Neuronal stem cell (in vitro differentiated cells): ENCODE measurements around the gene SP6.

Experiments
- DNase-seq: peaks from one replicate; pipeline ENCODE4 v3.0.0-alpha.2; 2013; ENCODE audit warnings: low spot score
- H2AFZ ChIP-seq: one replicate; pipeline ENCODE4 v1.6.1; 2013; ENCODE audit warnings: mild to moderate bottlenecking, low read length, inconsistent platforms
- H2AK5ac ChIP-seq: 2 replicates; pipeline ENCODE4 v1.6.1; 2013; ENCODE audit warnings: low read depth, mild to moderate bottlenecking, inconsistent platforms, low read length, moderate library complexity, mixed read lengths
- H2BK120ac ChIP-seq: 2 replicates; pipeline ENCODE4 v1.6.1; 2013; ENCODE audit warnings: low read depth, mild to moderate bottlenecking, inconsistent platforms, low read length, moderate library complexity, mixed read lengths
- H2BK12ac ChIP-seq: one replicate; pipeline ENCODE4 v1.6.1; 2013; ENCODE audit warnings: low read length, inconsistent platforms
- H2BK15ac ChIP-seq: 2 replicates; pipeline ENCODE4 v1.6.1; 2013; ENCODE audit warnings: mild to moderate bottlenecking, low read length, inconsistent platforms, mixed read lengths
- H2BK5ac ChIP-seq: one replicate; pipeline ENCODE4 v1.6.1; 2013; ENCODE audit warnings: inconsistent platforms, mild to moderate bottlenecking, low read length, moderate library complexity
- H3K14ac ChIP-seq: one replicate; pipeline ENCODE4 v1.6.1; 2013; ENCODE audit warnings: low read length, inconsistent platforms
- H3K18ac ChIP-seq: 2 replicates; pipeline ENCODE4 v1.6.1; 2013; ENCODE audit warnings: low read length, inconsistent platforms
- H3K23ac ChIP-seq: 2 replicates; pipeline ENCODE4 v1.6.1; 2013; ENCODE audit warnings: low read depth, mild to moderate bottlenecking, mixed read lengths, low read length, inconsistent platforms; ENCODE audit not compliant: poor library complexity
- H3K27ac ChIP-seq: replicated peaks from 3 replicates; pipeline ENCODE4 v1.5.1; 2013; ENCODE audit warnings: low read length, inconsistent platforms
- H3K27me3 ChIP-seq, 3 experiments: 2 replicates each; pipeline ENCODE4 v1.6.1; 2013; ENCODE audit warnings: low read length in 3 of 3, mild to moderate bottlenecking in 2 of 3, inconsistent platforms in 1 of 3, low read depth in 1 of 3, mixed read lengths in 1 of 3, moderate library complexity in 1 of 3; ENCODE audit not compliant: control insufficient read depth in 3 of 3, insufficient read depth in 3 of 3
- H3K36me3 ChIP-seq, 2 donors: replicated peaks in 1 of 2; 2 replicates each; pipeline ENCODE4 v1.6.1; 2013; ENCODE audit warnings: low read length in 2 of 2; ENCODE audit not compliant: control insufficient read depth in 2 of 2, insufficient read depth in 2 of 2
- H3K4ac ChIP-seq: 2 replicates; pipeline ENCODE4 v1.6.1; 2013; ENCODE audit warnings: inconsistent platforms, mild to moderate bottlenecking, low read length, moderate library complexity
- H3K4me1 ChIP-seq, 2 donors: 1 replicate in 1 of 2; 2 replicates in 1 of 2; pipeline ENCODE4 v1.6.1; 2013; ENCODE audit warnings: low read length in 2 of 2, low read depth in 1 of 2; ENCODE audit not compliant: control insufficient read depth in 2 of 2, insufficient read depth in 1 of 2
- H3K4me2 ChIP-seq: one replicate; pipeline ENCODE4 v1.6.1; 2013; ENCODE audit warnings: mild to moderate bottlenecking, low read length, inconsistent platforms; ENCODE audit not compliant: insufficient read depth, poor library complexity, severe bottlenecking
- H3K4me3 ChIP-seq, 2 donors: 2 replicates each; pipeline ENCODE4 v1.5.1; 2013; ENCODE audit warnings: low read length in 2 of 2, mild to moderate bottlenecking in 2 of 2, inconsistent platforms in 1 of 2, moderate library complexity in 1 of 2
- H3K79me1 ChIP-seq: one replicate; pipeline ENCODE4 v1.6.1; 2013; ENCODE audit warnings: low read depth, mild to moderate bottlenecking, inconsistent platforms, low read length, moderate library complexity
- H3K9ac ChIP-seq: one replicate; pipeline ENCODE4 v1.6.1; 2013; ENCODE audit warnings: mild to moderate bottlenecking, low read depth, low read length, inconsistent platforms; ENCODE audit not compliant: poor library complexity
- H3K9me3 ChIP-seq, 2 donors: replicated peaks in 1 of 2; 2 replicates each; pipeline versions ENCODE3 to v1.6.1; 2013; ENCODE audit warnings: low read length in 2 of 2, mild to moderate bottlenecking in 2 of 2, inconsistent platforms in 1 of 2, low read depth in 1 of 2, mixed read lengths in 1 of 2, moderate library complexity in 1 of 2; ENCODE audit not compliant: control insufficient read depth in 2 of 2, insufficient read depth in 1 of 2
- H4K8ac ChIP-seq: one replicate; pipeline ENCODE4 v1.6.1; 2013; ENCODE audit warnings: low read depth, mild to moderate bottlenecking, inconsistent platforms, low read length, moderate library complexity
- H4K91ac ChIP-seq: one replicate; pipeline ENCODE4 v1.6.1; 2013; ENCODE audit warnings: low read length, low read depth, mild to moderate bottlenecking, inconsistent platforms; ENCODE audit not compliant: poor library complexity
- WGBS, 2 donors: extraction: QIAGEN DNeasy Blood & Tissue Kit; methylation state at CpG; one replicate each; pipeline ENCODE4 v1.1.7; 2013; ENCODE audit warnings: missing lambda C conversion rate in 2 of 2, mixed read lengths in 1 of 2; ENCODE audit not compliant: insufficient read length in 2 of 2, insufficient replicate concordance in 1 of 2; ENCODE audit errors: extremely low coverage in 2 of 2; 5-methylcytosine and 5-hydroxymethylcytosine counted together

SP6 gene

GRCh38 chr17:47821424-47822391 is 29.3 kb downstream of the SP6 start, which contains the start of gene OSBPL7:
OSBPL7 (minus strand) TSS chr17:47821794; CDS start chr17:47820278, 1,516 bp downstream.
- no peak within 1 kb of the TSS for H2BK120ac ChIP-seq
- H3K18ac ChIP-seq: peak within 1 kb of the TSS; percentile 80
- peak within 1 kb of the TSS; percentile 2 for H2BK5ac ChIP-seq
- no CpG with 5 or more reads among the region's 21 CpGs for WGBS, 2 donors
- peaks cover 24 to 29% of the 10 kb centered on the region in 2 donors for H3K36me3 ChIP-seq
- H3K27me3 ChIP-seq: no peaks in the 10 kb centered on the region
- peak; percentile 41 for DNase-seq
- peak within 1 kb of the TSS; percentile 70 for H2AK5ac ChIP-seq
- H3K4me1 ChIP-seq: peaks cover 7 to 9% of the 10 kb centered on the region in 2 donors
- peak within 1 kb of the TSS; percentile 90 to 94 for H3K4me3 ChIP-seq
- no peak within 1 kb of the TSS for H3K27ac ChIP-seq
- no peak within 1 kb of the TSS for H3K4ac ChIP-seq
- peak within 1 kb of the TSS; percentile 88 for H2AFZ ChIP-seq
- peak within 1 kb of the TSS; percentile 92 for H3K9ac ChIP-seq
- H2BK12ac ChIP-seq: no peak within 1 kb of the TSS
- H3K9me3 ChIP-seq: no peaks in the 10 kb centered on the region
- peak within 1 kb of the TSS; percentile 82 for H4K8ac ChIP-seq
- peak within 1 kb of the TSS; percentile 87 for H3K23ac ChIP-seq
- H3K79me1 ChIP-seq: peaks cover 4% of the 10 kb centered on the region
- peak within 1 kb of the TSS; percentile 28 for H2BK15ac ChIP-seq
- H3K4me2 ChIP-seq: peak within 1 kb of the TSS; percentile 86
- no peak within 1 kb of the TSS for H4K91ac ChIP-seq
- peak within 1 kb of the TSS; percentile 71 for H3K14ac ChIP-seq

DNA sequence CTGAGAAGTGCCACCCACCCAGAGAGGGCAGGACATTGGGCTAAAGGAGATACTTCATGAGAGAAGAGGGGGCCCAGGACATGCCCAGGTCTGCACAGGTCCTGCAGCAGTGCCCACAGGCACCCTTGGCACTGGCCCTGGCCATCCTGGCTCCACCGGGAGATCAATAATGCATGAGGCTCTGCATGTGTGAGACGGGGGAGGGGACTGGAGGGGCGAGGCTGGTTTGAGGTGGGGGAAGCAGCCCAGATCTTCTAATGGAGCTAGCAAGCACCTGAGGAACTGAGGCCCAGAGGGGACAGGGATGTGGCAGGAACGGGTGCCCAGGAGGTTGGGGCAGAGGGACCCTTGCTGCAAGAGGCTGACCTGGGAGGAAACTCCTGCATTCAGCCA is 29.9 kb downstream of the SP6 start:
- H3K4me1 ChIP-seq: peaks cover 7 to 9% of the 10 kb centered on the region in 2 donors
- peak overlapping the region; percentile 90 to 94 for H3K4me3 ChIP-seq
- H2BK120ac ChIP-seq: no peak overlapping the region
- H4K91ac ChIP-seq: no peak overlapping the region
- H2BK5ac ChIP-seq: peak overlapping the region; percentile 2
- H3K14ac ChIP-seq: peak overlapping the region; percentile 71
- H3K4me2 ChIP-seq: peak overlapping the region; percentile 86
- peak overlapping the region; percentile 70 for H2AK5ac ChIP-seq
- no peak overlapping the region for H2BK15ac ChIP-seq
- H4K8ac ChIP-seq: peak overlapping the region; percentile 82
- peak overlapping the region; percentile 87 for H3K23ac ChIP-seq
- no peak overlapping the region for H3K4ac ChIP-seq
- peak overlapping the region; percentile 57 for H3K18ac ChIP-seq
- H3K27me3 ChIP-seq: no peaks in the 10 kb centered on the region
- H3K36me3 ChIP-seq: peaks cover 19 to 22% of the 10 kb centered on the region in 2 donors
- H3K9me3 ChIP-seq: no peaks in the 10 kb centered on the region
- DNase-seq: no peak
- H3K9ac ChIP-seq: peak overlapping the region; percentile 92
- H3K79me1 ChIP-seq: peaks cover 4% of the 10 kb centered on the region
- WGBS, 2 donors: no CpG with 5 or more reads among the region's 4 CpGs
- no peak overlapping the region for H2BK12ac ChIP-seq
- no peak overlapping the region for H3K27ac ChIP-seq
- H2AFZ ChIP-seq: peak overlapping the region; percentile 88

DNA sequence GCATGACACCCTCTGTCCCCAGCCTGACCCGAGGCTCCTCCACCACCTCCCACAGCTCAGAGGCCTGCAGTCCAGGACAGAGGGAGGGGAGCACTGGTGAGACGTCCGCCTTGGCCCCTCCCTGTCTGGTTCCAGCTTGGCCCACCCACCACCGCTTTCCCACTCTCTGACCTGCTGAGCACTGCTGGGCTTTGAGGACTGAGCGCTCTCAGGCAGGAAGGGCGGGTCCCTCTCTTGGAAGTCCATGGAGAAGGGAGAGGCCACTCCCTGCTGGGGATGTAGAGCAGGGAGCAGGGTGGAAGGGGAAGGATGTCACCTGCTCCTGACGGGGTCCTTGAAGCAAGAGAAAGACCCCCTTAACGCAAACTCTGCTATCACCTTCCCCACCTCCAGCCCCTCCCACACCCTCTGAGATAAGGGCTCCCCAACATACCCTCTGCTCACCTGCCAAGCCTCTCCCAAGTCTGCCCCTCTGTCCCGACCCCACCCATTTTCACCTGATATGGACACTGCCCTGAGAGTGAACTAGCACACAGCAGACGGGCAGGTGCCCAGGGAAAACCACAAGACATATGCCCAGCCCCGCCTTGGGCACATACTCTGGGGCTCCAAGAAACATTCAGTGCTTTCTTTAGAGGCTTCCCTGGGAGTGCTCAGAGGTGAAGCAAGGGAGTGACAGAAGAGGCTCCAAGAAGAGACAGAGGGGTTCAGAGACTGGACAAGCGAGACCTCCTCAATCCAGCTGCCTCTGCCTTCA is 30.8 kb downstream of the SP6 start:
- Histone ChIP-seq H4K91ac (no peak overlapping the region), H3K36me3 (peaks cover 18 to 19% of the 10 kb centered on the region in 2 donors), H3K4ac (no peak overlapping the region), H3K4me1 (peaks cover 7 to 9% of the 10 kb centered on the region in 2 donors), H3K9me3 (no peaks in the 10 kb centered on the region), H3K27me3 (no peaks in the 10 kb centered on the region), H3K79me1 (peaks cover 4% of the 10 kb centered on the region), H2BK12ac (no peak overlapping the region), H3K4me3 (peak overlapping the region in 1 of 2 donors; percentile 94), H2BK15ac (no peak overlapping the region), H2AFZ (no peak overlapping the region), H2AK5ac (no peak overlapping the region), H2BK5ac (no peak overlapping the region), H2BK120ac (no peak overlapping the region), H3K4me2 (no peak overlapping the region), H3K18ac (no peak overlapping the region), H3K14ac (no peak overlapping the region), H4K8ac (no peak overlapping the region), H3K9ac (no peak overlapping the region), H3K23ac (no peak overlapping the region), H3K27ac (no peak overlapping the region)
- WGBS, 2 donors: no CpG with 5 or more reads among the region's 12 CpGs
- no peak for DNase-seq
